GM19035 (cell line): Measurements from ENCODE around the gene PLPP1.

Experiments
- ATAC-seq: cut with Tn5 transposase; IDR thresholded peaks from one replicate; pipeline ENCODE4 v1.9.1; 2021; ENCODE audit not compliant: unreplicated experiment

The PLPP1 gene

DNA sequence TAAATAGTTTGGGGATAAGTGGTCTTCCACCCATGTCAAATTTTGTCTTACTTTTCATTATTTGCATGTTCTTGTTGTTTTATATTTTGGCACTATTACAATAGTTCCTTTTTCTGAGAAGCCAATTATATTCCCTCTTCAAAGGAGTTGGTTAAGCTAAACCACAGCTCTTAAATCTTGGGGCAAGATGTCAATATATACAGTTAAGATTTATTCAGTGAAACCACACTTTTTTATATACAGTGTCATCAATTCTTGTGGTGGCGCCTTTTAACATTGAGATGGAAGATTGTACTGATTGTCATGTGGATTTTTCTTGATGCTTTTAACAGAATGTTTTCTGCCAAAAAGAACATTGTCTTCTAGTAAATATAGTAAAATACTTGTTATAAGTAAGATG lies 122.9 kb downstream of the PLPP1 start:
- ATAC-seq = no peak

DNA sequence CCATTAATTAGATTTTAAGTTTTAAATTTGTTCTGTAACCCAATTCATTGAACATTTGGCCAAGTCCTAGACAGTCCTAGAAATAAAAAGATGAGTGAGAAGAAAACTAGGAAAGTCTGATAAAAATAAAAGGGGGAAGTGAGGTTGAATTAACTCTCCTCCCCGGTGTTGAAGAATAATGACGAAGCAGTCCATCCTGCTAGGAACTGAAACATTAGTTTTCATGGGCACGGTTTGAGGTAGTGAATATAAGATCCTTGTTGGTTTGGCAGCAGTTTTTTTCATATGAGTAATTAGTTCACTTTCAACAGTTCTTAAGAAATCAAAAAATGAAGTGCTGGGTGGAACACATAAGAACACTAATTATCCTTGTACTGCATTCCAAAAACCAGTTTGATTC lies 123.9 kb downstream of the PLPP1 start:
- ATAC-seq = no peak

GRCh38 chr5:55409775-55410174 lies 125.0 kb downstream of the PLPP1 start:
- no peak for ATAC-seq

DNA sequence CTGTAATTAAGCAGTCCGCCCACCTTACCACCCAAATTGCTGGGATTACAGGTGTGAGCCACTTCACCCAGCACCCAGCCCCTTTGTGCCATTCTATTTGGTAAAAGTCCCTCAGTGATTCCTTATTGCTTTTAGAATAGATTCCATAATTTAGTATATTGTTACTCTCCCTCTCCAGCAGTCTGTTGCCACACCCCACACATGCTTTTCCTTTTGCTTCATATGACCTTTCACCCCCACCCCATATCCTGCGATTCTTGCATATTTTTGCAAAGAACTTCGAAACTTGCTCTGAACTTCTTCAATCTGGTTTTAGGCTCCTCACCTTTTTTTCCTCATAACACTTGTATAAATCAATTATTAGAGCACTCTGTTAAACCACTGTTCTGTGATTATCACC lies 126.8 kb downstream of the PLPP1 start:
- no peak for ATAC-seq

DNA sequence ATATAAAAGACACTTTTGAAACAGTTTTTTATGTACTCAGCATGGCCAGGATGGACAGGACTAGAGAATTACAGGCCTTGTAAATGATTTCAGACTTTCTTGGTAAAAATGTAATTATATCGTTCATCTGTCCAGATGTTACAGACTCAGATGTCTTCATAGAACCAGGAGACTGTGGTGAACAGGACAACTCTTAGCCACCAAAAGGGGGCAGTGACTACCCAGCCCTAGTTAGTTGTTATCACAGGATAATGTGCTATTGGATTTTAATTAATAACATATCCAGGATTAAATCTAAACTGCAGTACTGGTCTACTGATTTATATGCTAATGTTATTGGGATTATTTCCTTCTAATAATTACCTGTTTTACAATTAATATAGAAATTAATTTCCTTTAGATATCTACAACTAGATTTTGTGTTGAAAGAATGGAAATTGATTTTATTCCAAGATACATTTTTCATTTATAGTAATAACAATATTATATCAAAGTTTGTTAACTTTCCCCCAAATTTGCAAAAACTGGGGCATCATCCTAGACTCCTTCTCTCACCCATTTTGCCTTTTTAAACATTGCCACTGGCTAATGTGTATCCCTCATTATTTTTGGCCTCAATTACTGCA lies 127.6 kb downstream of the PLPP1 start:
- no peak for ATAC-seq

GRCh38 chr5:55406292-55406691 lies 128.5 kb downstream of the PLPP1 start:
- no peak for ATAC-seq

DNA sequence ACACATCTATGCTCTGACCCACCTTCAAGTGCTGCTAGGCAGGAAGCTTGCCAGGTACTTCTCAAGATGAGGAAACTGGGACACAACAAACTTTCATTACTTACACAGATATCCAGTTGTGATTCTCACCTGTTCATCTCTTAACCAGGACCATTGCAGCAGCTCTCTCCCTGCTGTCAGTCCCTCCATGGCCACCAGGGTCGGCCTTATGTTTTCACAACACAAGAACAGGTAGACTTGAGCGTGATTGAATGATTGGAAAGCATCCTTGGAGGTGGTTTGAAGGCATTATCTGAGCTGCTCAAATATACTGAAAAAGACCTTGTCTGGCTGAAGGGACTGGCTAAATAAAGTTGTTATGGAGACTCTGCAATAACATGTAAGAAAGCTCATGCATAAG lies 132.6 kb downstream of the PLPP1 start:
- no peak for ATAC-seq

DNA sequence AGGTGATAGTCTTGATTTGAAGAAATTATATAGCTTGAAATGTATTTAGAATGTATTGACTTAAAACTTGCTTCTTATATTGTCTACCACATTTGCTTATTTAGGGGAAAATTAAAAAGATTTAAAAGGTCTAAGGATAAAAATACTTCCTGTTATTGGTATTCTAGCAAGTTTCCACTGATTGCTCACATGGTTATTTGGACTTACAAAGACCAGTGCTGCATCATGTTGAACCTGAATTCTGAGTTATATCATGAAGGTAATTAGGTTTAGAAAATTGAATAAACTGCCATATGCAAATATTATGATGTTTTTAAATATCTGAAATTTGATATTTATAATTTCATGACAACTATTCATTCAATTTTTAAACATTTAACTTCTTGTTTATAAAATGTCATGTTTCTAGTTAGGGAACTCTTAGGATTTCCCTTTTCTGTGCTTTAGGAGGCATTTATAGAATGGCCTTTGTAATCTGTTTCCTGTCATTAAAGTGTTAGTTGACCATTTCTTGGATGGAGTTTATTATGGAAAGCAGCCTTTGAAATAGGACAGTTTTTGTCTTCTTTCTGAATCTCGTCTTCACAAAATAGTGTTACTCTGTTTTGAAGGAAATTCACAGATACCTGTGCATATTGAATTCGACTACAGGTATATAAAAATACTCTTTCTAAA lies 141.1 kb downstream of the PLPP1 start:
- no peak for ATAC-seq

GRCh38 chr5:55392669-55393068 lies 142.1 kb downstream of the PLPP1 start:
- no peak for ATAC-seq

DNA sequence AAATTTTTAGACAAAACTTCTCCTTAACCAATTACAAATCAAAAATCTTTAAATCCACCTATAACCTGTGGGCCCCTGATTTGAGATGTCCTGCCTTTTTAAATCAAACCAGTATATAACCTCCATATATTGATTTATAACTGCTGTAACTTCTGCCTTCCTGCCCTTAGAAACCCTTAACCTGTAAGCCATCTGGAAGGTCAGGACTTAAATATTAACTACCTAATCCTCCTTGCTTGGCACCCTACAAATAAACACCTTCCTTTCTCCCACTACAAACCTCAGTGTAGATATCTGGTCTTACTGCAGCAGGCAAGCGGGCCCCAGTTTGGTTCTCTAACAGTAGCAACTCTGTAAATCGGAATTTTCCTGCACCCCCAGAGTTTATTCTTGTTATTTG lies 143.1 kb downstream of the PLPP1 start:
- no peak for ATAC-seq

DNA sequence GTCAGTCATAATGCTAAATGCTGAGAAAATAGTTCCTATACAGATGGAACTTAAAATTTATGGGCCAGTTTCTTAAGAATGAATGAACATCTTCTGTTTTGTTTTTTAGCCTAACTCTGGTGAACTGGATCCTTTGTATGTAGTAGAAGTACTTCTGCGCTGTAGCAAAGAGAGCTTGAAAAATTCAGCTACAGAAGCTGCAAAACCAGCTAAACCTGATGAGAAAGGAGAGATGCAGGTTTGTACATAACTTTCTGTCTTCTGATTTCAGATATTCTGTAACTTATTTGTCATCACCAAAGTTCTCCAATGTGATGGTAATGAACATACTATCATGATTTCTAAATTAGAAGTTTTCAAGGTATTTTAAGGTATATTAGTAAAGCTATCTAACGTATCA lies 146.9 kb downstream of the PLPP1 start:
- no peak for ATAC-seq

GRCh38 chr5:55386356-55386755 lies 148.4 kb downstream of the PLPP1 start:
- ATAC-seq = no peak

- ATAC-seq = no peak
Measured at GRCh38 chr5:55385846-55386245, 148.9 kb downstream of the PLPP1 start.

DNA sequence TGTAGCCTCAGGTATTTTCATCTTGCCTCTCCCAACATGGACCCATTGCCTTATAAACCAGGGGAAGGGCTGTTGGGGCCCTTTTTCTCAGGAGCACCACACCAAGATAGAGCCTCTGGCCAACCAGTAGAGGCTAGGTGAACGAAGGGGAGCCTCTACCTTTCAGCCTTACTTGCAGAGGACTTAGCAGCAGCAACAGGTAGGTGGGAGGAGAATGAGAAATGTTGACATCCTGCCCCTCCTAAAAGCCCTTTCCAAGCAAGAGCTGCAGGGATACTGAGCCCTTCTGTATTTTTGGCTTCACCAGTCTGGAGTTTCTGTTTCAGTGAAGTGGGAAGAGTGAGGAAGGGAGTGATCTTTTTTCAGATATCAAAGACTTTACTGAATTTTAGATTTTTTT lies 149.5 kb downstream of the PLPP1 start:
- no peak for ATAC-seq

GRCh38 chr5:55384072-55384471 lies 150.7 kb downstream of the PLPP1 start:
- no peak for ATAC-seq

- no peak for ATAC-seq
Measured at GRCh38 chr5:55383254-55383653, 151.5 kb downstream of the PLPP1 start.

DNA sequence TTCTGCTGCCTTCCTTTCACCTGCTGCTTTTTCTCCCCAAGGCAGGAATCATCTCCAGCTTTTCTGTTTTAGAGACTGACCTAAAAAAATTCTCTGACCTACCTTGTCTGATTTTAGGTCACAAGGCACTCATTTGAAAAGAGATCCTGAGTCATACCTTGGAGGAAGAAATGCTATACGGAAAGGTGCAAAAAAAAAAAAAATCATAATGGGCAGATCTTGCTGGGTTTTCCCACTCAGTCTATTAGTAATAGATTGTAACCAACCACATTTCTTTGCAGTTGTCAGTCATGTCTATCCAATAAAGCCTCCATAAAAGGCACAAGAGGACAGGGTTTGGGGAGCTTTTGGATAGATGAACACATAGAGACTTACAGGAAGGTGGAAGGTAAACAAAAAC lies 157.0 kb downstream of the PLPP1 start:
- ATAC-seq = no peak
